ENCODE measurements around the gene SCLY. TPM values are rescaled to one million over a fixed set of nuclear protein-coding genes. Genes with fewer than 3 reads are reported as not detected.
A peak's percentile ranks its signal among the peaks of the same experiment; 100 is the strongest.

The SCLY gene
- total and polyA plus RNA-seq, 2 of the 13 experiments (the other 11 are each of a cell fraction or from before 2014, with no cell fraction given) = 27.9 to 38.6 TPM

GRCh38 chr2:238136820-238137537, 76.2 kb downstream of the SCLY start (continued):
- no peak for TF ChIP-seq HOMEZ (CRISPR knock-in tag; IDR thresholded peaks at IDR 0.05; ENCODE audit: low read depth)
- TF ChIP-seq ZFP91 (CRISPR knock-in tag; IDR thresholded peaks at IDR 0.05; ENCODE audit: borderline replicate concordance) = peak; percentile 56
- TF ChIP-seq ZBTB39 (CRISPR knock-in tag; IDR thresholded peaks at IDR 0.05) = no peak
- no peak for TF ChIP-seq BCL3 (CRISPR knock-in tag; IDR thresholded peaks at IDR 0.05)
- peak; percentile 65; the same call in 1 of the 2 replicates for TF ChIP-seq ZNF274 (CRISPR knock-in tag; IDR thresholded peaks at IDR 0.05)
- TF ChIP-seq REPIN1 (CRISPR knock-in tag; IDR thresholded peaks at IDR 0.05; ENCODE audit: borderline replicate concordance, low read depth) = no peak
- TF ChIP-seq SNAPC5 (CRISPR knock-in tag; IDR thresholded peaks at IDR 0.05; ENCODE audit: borderline replicate concordance) = no peak
- no peak for TF ChIP-seq ZNF678 (CRISPR knock-in tag; IDR thresholded peaks at IDR 0.05)
- TF ChIP-seq ZNF350 (CRISPR knock-in tag; IDR thresholded peaks at IDR 0.05; ENCODE audit: borderline replicate concordance, low read depth) = 0 out of 2 replicates have a peak, but pooled peaks have one; percentile 21
- no peak for TF ChIP-seq KLF16 (CRISPR knock-in tag; IDR thresholded peaks at IDR 0.05)
- TF ChIP-seq AHR (CRISPR knock-in tag; IDR thresholded peaks at IDR 0.05) = no peak
- TF ChIP-seq ZMAT3 (CRISPR knock-in tag; conservative IDR thresholded peaks at IDR 0.05) = no peak
- TF ChIP-seq TEAD3 (CRISPR knock-in tag; optimal IDR thresholded peaks at IDR 0.05; ENCODE audit: borderline replicate concordance) = no peak
- TF ChIP-seq ZNF562 (CRISPR knock-in tag; IDR thresholded peaks at IDR 0.05; ENCODE audit: borderline replicate concordance) = no peak
- TF ChIP-seq ZBTB10 (CRISPR knock-in tag; IDR thresholded peaks at IDR 0.05; ENCODE audit: borderline replicate concordance) = no peak
- no peak for TF ChIP-seq NRL (CRISPR knock-in tag; IDR thresholded peaks at IDR 0.05; ENCODE audit: borderline replicate concordance)
- no peak for TF ChIP-seq ZNF335 (CRISPR knock-in tag; IDR thresholded peaks at IDR 0.05)
- no peak for TF ChIP-seq ZNF124 (CRISPR knock-in tag; IDR thresholded peaks at IDR 0.05)
